ENCODE measurements around the gene NR1D2. TPM values are rescaled to one million over a fixed set of nuclear protein-coding genes. Genes with fewer than 3 reads are reported as not detected.
"Not testable (repeated sequence)": the region's sequence is repeated elsewhere in the genome, so short reads cannot be mapped to it uniquely, and the experiment has no call there.

Gene NR1D2
- total RNA-seq, 1 donor from 2014 or later = 34.0 TPM

GRCh38 chr3:24004171-24004938 is 59.3 kb downstream of the NR1D2 start:
- Histone ChIP-seq H3K27me3 (ENCODE audit: control insufficient read depth, insufficient read depth, low read length) (no peaks in the 10 kb centered on the region), H3K36me3 (ENCODE audit: control insufficient read depth, insufficient read depth, low read length) (no peaks in the 10 kb centered on the region), H3K4me3 (ENCODE audit: low read depth, low read length) (no peak overlapping the region)
- DNase-seq (ENCODE audit: low read depth) (peak; percentile 94), FAIRE-seq (no peak)
- TF ChIP-seq CTCF (IDR thresholded peaks at IDR 0.05; ENCODE audit: insufficient read depth, low read length, severe bottlenecking) = no peak

- Histone ChIP-seq H3K27me3 (ENCODE audit: control insufficient read depth, insufficient read depth, low read length) (no peaks in the 10 kb centered on the region), H3K4me3 (ENCODE audit: low read depth, low read length) (no peak overlapping the region), H3K36me3 (ENCODE audit: control insufficient read depth, insufficient read depth, low read length) (no peaks in the 10 kb centered on the region)
- FAIRE-seq = no peak
- TF ChIP-seq CTCF (IDR thresholded peaks at IDR 0.05; ENCODE audit: insufficient read depth, low read length, severe bottlenecking) = no peak
- DNase-seq (ENCODE audit: low read depth) = no peak
Measured at GRCh38 chr3:24005669-24006068, 60.6 kb downstream of the NR1D2 start.

- FAIRE-seq; H3K27me3 ChIP-seq (ENCODE audit: control insufficient read depth, insufficient read depth, low read length); H3K36me3 ChIP-seq (ENCODE audit: control insufficient read depth, insufficient read depth, low read length); H3K4me3 ChIP-seq (ENCODE audit: low read depth, low read length); DNase-seq (ENCODE audit: low read depth): not testable (repeated sequence)
Measured at GRCh38 chr3:24010834-24011233, 65.7 kb downstream of the NR1D2 start.

- Histone ChIP-seq H3K4me3 (ENCODE audit: low read depth, low read length) (no peak overlapping the region), H3K36me3 (ENCODE audit: control insufficient read depth, insufficient read depth, low read length) (no peaks in the 10 kb centered on the region), H3K27me3 (ENCODE audit: control insufficient read depth, insufficient read depth, low read length) (no peaks in the 10 kb centered on the region)
- DNase-seq (ENCODE audit: low read depth) = peak; percentile 75
- no peak for TF ChIP-seq CTCF (IDR thresholded peaks at IDR 0.05; ENCODE audit: insufficient read depth, low read length, severe bottlenecking)
- FAIRE-seq = no peak
Measured at GRCh38 chr3:24012589-24013269, 67.6 kb downstream of the NR1D2 start.

GRCh38 chr3:24017305-24017704 is 72.2 kb downstream of the NR1D2 start:
- FAIRE-seq = no peak
- no peaks in the 10 kb centered on the region for H3K27me3 ChIP-seq (ENCODE audit: control insufficient read depth, insufficient read depth, low read length)
- H3K36me3 ChIP-seq (ENCODE audit: control insufficient read depth, insufficient read depth, low read length) = no peaks in the 10 kb centered on the region
- no peak for TF ChIP-seq CTCF (IDR thresholded peaks at IDR 0.05; ENCODE audit: insufficient read depth, low read length, severe bottlenecking)
- H3K4me3 ChIP-seq (ENCODE audit: low read depth, low read length) = no peak overlapping the region
- no peak for DNase-seq (ENCODE audit: low read depth)

- FAIRE-seq = no peak
- no peak overlapping the region for H3K4me3 ChIP-seq (ENCODE audit: low read depth, low read length)
- peak; percentile 11 for DNase-seq (ENCODE audit: low read depth)
- no peaks in the 10 kb centered on the region for H3K36me3 ChIP-seq (ENCODE audit: control insufficient read depth, insufficient read depth, low read length)
- no peaks in the 10 kb centered on the region for H3K27me3 ChIP-seq (ENCODE audit: control insufficient read depth, insufficient read depth, low read length)
- TF ChIP-seq CTCF (IDR thresholded peaks at IDR 0.05; ENCODE audit: insufficient read depth, low read length, severe bottlenecking) = no peak
Measured at GRCh38 chr3:24018784-24019570, 73.9 kb downstream of the NR1D2 start.

Measured in bronchial epithelial cell (primary cell).